Loucy (cell line): ENCODE data around the gene GIMAP2.
A peak's percentile ranks its signal among the peaks of the same experiment; 100 is the strongest.
"Not testable (repeated sequence)": the region's sequence is repeated elsewhere in the genome, so short reads cannot be mapped to it uniquely, and the experiment has no call there.

Source experiments
- H2AFZ ChIP-seq: fragments of 200-600 bp; sonication (generic); 2 replicates; pipeline ENCODE4 v1.6.0; 2016; ENCODE audit warnings: antibody characterized with exemption, mild to moderate bottlenecking, low read length, moderate library complexity
- H3F3A ChIP-seq: fragments of 200-600 bp; 2 replicates; pipeline ENCODE4 v1.6.0; 2016; ENCODE audit warnings: antibody characterized with exemption, low read depth, mild to moderate bottlenecking
- H3K27me3 ChIP-seq: fragments of 200-600 bp; sonication (generic); 2 replicates; pipeline ENCODE4 v1.6.1; 2014; ENCODE audit warnings: low read length, mild to moderate bottlenecking; ENCODE audit not compliant: insufficient read depth, poor library complexity, severe bottlenecking
- H3K36me3 ChIP-seq: fragments of 200-600 bp; sonication (generic); 2 replicates; pipeline ENCODE4 v1.6.1; 2016; ENCODE audit warnings: low read length; ENCODE audit not compliant: insufficient read depth
- H3K4me1 ChIP-seq: fragments of 200-600 bp; sonication (generic); 2 replicates; pipeline ENCODE4 v1.5.1; 2014; ENCODE audit warnings: low read length, mild to moderate bottlenecking; ENCODE audit not compliant: insufficient read depth, poor library complexity, severe bottlenecking
- H3K4me2 ChIP-seq: fragments of 200-600 bp; sonication (generic); 2 replicates; pipeline ENCODE4 v1.6.0; 2014; ENCODE audit warnings: antibody characterized with exemption, low read length, low read depth, mild to moderate bottlenecking; ENCODE audit not compliant: poor library complexity, severe bottlenecking
- H3K4me3 ChIP-seq: fragments of 200-600 bp; sonication (generic); 2 replicates; pipeline ENCODE4 v1.5.1; 2014; ENCODE audit warnings: low read length, mild to moderate bottlenecking, mixed read lengths; ENCODE audit not compliant: poor library complexity, severe bottlenecking
- H3K79me2 ChIP-seq: fragments of 200-600 bp; sonication (generic); 2 replicates; pipeline ENCODE4 v1.6.1; 2014; ENCODE audit warnings: low read length; ENCODE audit not compliant: insufficient read depth
- H3K9ac ChIP-seq: fragments of 200-600 bp; sonication (generic); 2 replicates; pipeline ENCODE4 v1.6.0; 2014; ENCODE audit warnings: mild to moderate bottlenecking, low read depth, low read length, moderate library complexity; ENCODE audit not compliant: poor library complexity, severe bottlenecking
- H3K9me2 ChIP-seq: fragments of 200-600 bp; sonication (generic); replicated peaks from 2 replicates; pipeline ENCODE4 v1.6.1; 2016; ENCODE audit warnings: low read depth, low read length, mixed read lengths
- H3K9me3 ChIP-seq: fragments of 200-600 bp; sonication (generic); 2 replicates; pipeline ENCODE4 v1.6.1; 2014; ENCODE audit warnings: mild to moderate bottlenecking, antibody characterized with exemption, low read length, low read depth; ENCODE audit not compliant: insufficient read depth
- H4K20me1 ChIP-seq: fragments of 200-600 bp; sonication (generic); 2 replicates; pipeline ENCODE4 v1.6.0; 2014; ENCODE audit warnings: antibody characterized with exemption, low read length, mild to moderate bottlenecking; ENCODE audit not compliant: insufficient read depth, poor library complexity, severe bottlenecking
- CTCF ChIP-seq: fragments of 200-600 bp; sonication (generic); conservative IDR thresholded peaks from 2 replicates; pipeline ENCODE4 v1.5.1; 2014; ENCODE audit warnings: mild to moderate bottlenecking, antibody characterized with exemption, low read length
- EZH2phosphoT487 ChIP-seq: fragments of 200-600 bp; IDR thresholded peaks from 2 replicates; pipeline ENCODE4 v1.6.1; 2018; ENCODE audit warnings: antibody characterized with exemption, mild to moderate bottlenecking, moderate library complexity, borderline replicate concordance

GIMAP2 gene

DNA sequence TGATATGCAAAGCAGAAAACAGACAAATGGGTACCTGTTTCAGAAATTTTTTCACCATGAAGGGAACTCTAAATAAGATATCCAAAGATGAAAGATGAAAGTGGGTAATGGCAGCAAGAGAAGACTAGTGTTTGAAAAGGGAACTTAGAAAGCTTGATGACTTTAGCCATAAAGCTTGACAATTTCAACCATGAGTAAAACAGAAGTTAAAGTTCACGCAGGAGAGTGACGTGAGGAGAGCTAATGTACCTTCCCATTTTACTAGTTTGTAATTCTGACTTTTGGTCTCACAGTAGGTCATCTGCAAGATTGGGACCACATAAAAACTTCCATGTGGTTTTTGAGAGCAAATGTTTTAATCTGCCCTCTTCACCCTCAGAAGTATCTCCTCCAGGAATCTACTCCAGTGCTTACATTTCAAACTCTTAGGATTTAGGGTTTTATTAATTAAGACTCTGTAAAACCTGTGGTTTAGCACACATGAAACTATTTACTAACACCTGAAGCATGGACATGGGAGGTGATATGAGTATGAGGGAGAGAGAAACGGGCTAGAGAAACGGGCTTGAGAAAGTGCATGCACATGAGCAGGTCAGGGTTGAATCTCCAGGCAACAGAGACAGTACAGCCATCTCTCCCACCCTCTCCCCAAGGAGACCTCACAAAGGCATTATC is 24.4 kb upstream of the GIMAP2 start:
- Histone ChIP-seq H3K4me2 (no peak overlapping the region), H3F3A (peaks cover 6% of the 10 kb centered on the region; the same call in 1 of the 2 replicates), H4K20me1 (no peaks in the 10 kb centered on the region), H3K9me2 (no peaks in the 10 kb centered on the region), H2AFZ (0 out of 2 replicates have a peak overlapping the region, but pooled peaks have one; percentile 14), H3K9me3 (peaks cover 13% of the 10 kb centered on the region; the same call in 1 of the 2 replicates), H3K79me2 (no peaks in the 10 kb centered on the region), H3K4me3 (no peak overlapping the region), H3K4me1 (peaks cover 52% of the 10 kb centered on the region), H3K27me3 (no peaks in the 10 kb centered on the region), H3K9ac (peak overlapping the region; percentile 68), H3K36me3 (no peaks in the 10 kb centered on the region)
- TF ChIP-seq EZH2phosphoT487: no peak
- TF ChIP-seq CTCF: no peak

GRCh38 chr7:150662821-150663220 is 22.7 kb upstream of the GIMAP2 start:
- H3K4me3 ChIP-seq, H3K4me2 ChIP-seq, H3K36me3 ChIP-seq, H2AFZ ChIP-seq, H3K9me3 ChIP-seq, H4K20me1 ChIP-seq, H3K79me2 ChIP-seq, H3K27me3 ChIP-seq, H3K9me2 ChIP-seq: not testable (repeated sequence)
- H3K9ac ChIP-seq: peak overlapping the region; percentile 68
- peaks cover 70% of the 10 kb centered on the region for H3K4me1 ChIP-seq
- peaks cover 13% of the 10 kb centered on the region for H3F3A ChIP-seq

GRCh38 chr7:150663802-150664494 is 21.6 kb upstream of the GIMAP2 start:
- H2AFZ ChIP-seq: no peak overlapping the region

More at GRCh38 chr7:150663802-150664494, 21.6 kb upstream of the GIMAP2 start:
- Histone ChIP-seq H3K9me2 (no peaks in the 10 kb centered on the region), H3K4me2 (peak overlapping the region; percentile 55), H3F3A (peaks cover 19% of the 10 kb centered on the region), H3K27me3 (no peaks in the 10 kb centered on the region), H3K79me2 (no peaks in the 10 kb centered on the region), H3K9me3 (no peaks in the 10 kb centered on the region), H3K36me3 (no peaks in the 10 kb centered on the region), H3K9ac (peak overlapping the region; percentile 68), H3K4me1 (peaks cover 78% of the 10 kb centered on the region), H4K20me1 (no peaks in the 10 kb centered on the region), H3K4me3 (peak overlapping the region; percentile 33)
- TF ChIP-seq CTCF (no peak), EZH2phosphoT487 (no peak)
